Spleen (tissue), 7 donors: ENCODE data around the gene ATP4B.

ENCODE experiments used
- POLR2A ChIP-seq, 3 donors: fragments of 450-650 bp; IDR thresholded peaks; one replicate each; pipeline ENCODE4 v1.5.1; 2017; ENCODE audit warnings: antibody characterized with exemption in 3 of 3, mild to moderate bottlenecking in 1 of 3
- TF ChIP-seq, protein P1 (sequence below), 11 experiments: fragments of 200-600 bp in 7 of 11; fragments of 450-650 bp in 4 of 11; sonication (generic) in 4 of 11; IDR thresholded peaks in 8 of 11; conservative IDR thresholded peaks in 3 of 11; 1 replicate in 7 of 11; 2 replicates in 4 of 11; pipeline versions ENCODE4 v1.4.0 to v1.8.0; 2016 to 2021; ENCODE audit warnings: antibody characterized with exemption in 11 of 11, inconsistent platforms in 4 of 11, mild to moderate bottlenecking in 1 of 11
- donor health status: DM: no; HTN: no; CAD: no; lungs with moderate emphysema.
- donor health status: DM: no; HTN: no; CAD: no.
- donor health status: DM: no; HTN: no; CAD: no.

DNA sequence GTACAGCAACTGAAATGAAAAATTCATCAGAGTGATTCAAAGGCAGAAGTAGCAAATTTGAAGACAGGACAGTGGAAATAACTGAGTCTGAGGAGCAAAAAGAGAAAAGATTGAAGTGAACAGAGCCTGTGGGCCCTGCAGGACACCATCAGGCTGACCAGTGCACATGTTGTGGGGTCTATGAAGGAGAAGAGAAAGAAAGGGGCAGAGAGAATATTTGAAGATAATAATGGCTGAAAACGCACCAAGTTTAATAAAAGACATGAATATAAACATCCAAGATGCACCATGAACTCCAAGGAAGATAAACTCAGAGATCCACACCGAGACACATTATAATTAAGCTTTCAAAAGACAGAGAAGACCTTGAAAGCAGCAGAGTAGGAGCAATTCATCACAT, 15.4 kb downstream of the ATP4B start:
- TF ChIP-seq, protein P1, sequence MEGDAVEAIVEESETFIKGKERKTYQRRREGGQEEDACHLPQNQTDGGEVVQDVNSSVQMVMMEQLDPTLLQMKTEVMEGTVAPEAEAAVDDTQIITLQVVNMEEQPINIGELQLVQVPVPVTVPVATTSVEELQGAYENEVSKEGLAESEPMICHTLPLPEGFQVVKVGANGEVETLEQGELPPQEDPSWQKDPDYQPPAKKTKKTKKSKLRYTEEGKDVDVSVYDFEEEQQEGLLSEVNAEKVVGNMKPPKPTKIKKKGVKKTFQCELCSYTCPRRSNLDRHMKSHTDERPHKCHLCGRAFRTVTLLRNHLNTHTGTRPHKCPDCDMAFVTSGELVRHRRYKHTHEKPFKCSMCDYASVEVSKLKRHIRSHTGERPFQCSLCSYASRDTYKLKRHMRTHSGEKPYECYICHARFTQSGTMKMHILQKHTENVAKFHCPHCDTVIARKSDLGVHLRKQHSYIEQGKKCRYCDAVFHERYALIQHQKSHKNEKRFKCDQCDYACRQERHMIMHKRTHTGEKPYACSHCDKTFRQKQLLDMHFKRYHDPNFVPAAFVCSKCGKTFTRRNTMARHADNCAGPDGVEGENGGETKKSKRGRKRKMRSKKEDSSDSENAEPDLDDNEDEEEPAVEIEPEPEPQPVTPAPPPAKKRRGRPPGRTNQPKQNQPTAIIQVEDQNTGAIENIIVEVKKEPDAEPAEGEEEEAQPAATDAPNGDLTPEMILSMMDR (IDR thresholded peaks at IDR 0.05 in 8 of 11, conservative IDR thresholded peaks at IDR 0.05 in 3 of 11) = no peak
- no peak for TF ChIP-seq POLR2A (IDR thresholded peaks at IDR 0.05)
